GM18505 (cell line): ENCODE measurements around the gene COLQ.
"Not testable (repeated sequence)": the region's sequence is repeated elsewhere in the genome, so short reads cannot be mapped to it uniquely, and the experiment has no call there.

Source experiments
- ATAC-seq: cut with Tn5 transposase; IDR thresholded peaks from one replicate; pipeline ENCODE4 v1.9.1; 2021; ENCODE audit not compliant: unreplicated experiment
- POLR2A ChIP-seq: IDR thresholded peaks from 4 replicates; pipeline ENCODE4 v1.6.1; 2011; ENCODE audit warnings: borderline replicate concordance; ENCODE audit not compliant: insufficient read depth, insufficient read length; ENCODE audit errors: extremely low read depth

Gene COLQ

DNA sequence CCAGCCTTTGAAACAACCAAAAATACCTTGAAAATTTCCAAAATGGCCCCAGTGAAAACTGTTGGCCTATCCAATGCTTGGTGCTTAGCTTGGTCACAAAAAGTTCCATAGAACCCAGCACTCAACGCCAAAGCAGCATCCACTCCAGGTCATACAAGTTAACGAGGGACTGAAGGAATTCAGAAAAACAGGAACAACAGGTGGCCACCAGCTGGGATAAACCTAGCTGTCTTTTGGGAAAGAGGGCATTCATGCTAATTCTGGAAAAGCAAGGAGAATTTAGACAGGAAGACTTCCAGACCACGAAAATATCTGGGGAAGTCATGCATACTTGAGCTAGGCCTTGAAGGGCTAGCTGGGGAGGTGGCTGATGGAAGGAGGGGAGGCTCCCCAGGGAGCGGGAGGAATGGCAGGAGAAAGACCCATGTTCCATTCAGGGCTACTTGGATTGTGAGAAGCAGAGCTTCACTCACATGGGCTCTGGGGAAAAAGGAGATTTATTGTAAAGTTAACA is 28.6 kb downstream of the COLQ start:
- ATAC-seq, result no peak
- TF ChIP-seq POLR2A, result no peak

DNA sequence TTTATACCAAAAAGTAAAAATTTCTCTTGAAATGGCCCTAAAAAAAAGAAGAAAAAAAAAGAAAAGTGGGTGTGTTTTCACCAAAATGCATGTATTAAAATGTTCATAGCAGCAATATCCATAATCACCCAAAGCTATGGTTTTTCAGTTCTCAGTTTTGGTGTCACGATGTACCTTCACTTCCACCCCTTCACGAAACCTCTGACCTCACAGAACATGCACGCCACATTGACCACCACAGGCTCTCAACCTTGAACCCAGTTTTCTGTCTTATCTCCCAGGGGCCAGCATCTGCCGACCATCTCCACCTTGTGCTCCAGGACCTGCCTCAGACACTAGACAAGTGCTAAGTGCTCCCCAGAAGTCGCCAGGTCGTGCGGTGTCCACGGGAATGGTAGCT is 30.4 kb downstream of the COLQ start:
- no peak for ATAC-seq
- TF ChIP-seq POLR2A, result no peak

DNA sequence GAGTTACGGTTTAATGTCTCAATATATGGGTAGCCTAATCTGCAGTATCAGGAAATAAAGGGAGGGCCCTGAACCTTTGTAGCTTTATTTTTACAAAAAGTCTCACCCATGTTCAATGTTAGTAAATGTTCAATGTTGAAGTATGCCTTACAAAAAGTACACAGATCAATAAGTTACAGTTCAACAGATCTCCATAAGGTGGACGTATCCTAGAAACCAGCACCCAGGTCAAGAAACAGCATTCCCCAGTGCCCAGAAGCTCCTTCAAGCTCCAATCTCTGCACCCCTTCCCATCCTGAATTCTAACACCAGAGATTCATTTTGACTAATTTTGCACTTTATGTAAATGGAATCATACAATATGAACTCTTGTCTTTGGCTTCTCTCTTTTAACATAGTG is 31.3 kb downstream of the COLQ start:
- ATAC-seq, result no peak
- TF ChIP-seq POLR2A, result no peak

DNA sequence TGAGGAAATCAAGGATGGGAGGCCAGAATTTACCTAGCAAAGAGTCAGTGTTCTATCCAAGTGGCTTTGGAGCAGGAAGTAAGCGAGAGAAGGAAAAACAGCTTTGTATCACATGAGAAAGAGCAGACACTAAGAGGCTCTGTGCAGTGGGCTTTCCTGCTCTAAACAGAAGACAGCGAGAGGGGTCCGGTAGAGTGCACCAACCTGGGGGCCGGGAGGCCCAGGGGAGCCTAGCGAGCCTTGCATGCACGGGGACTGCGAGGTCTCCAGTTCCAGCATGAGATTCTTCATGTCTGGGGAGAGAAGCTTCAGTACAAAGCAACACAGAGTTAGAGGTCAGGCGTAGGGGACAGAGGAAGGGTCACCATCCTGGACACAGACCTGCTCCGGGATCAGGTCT is 33.5 kb downstream of the COLQ start:
- no peak for ATAC-seq
- TF ChIP-seq POLR2A, result no peak

- no peak for ATAC-seq
- TF ChIP-seq POLR2A, result no peak
These were observed 34.5 kb downstream of the COLQ start for GRCh38 chr3:15486979-15487378.

DNA sequence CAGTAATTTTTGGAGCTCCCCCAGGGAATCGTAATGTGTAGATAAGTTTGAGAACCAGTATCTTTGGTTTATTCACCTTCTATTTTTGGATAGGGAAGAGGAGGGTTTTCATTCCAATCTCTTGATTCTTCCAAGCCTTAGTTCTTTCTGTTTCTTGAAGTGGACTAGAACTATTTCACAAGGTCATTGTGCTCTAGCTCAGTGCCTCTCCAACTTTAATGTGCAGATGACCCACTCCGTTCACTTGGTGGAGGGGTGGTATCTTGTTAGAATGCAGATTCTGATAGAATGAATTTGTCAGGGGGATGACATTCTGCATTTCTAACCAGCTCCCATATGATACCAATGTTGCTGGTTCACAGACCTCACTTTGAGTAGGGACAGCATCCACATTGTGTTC is 35.5 kb downstream of the COLQ start:
- ATAC-seq, result no peak
- TF ChIP-seq POLR2A, result no peak

- ATAC-seq, result not testable (repeated sequence)
These were observed 37.0 kb downstream of the COLQ start for GRCh38 chr3:15484551-15484950.

DNA sequence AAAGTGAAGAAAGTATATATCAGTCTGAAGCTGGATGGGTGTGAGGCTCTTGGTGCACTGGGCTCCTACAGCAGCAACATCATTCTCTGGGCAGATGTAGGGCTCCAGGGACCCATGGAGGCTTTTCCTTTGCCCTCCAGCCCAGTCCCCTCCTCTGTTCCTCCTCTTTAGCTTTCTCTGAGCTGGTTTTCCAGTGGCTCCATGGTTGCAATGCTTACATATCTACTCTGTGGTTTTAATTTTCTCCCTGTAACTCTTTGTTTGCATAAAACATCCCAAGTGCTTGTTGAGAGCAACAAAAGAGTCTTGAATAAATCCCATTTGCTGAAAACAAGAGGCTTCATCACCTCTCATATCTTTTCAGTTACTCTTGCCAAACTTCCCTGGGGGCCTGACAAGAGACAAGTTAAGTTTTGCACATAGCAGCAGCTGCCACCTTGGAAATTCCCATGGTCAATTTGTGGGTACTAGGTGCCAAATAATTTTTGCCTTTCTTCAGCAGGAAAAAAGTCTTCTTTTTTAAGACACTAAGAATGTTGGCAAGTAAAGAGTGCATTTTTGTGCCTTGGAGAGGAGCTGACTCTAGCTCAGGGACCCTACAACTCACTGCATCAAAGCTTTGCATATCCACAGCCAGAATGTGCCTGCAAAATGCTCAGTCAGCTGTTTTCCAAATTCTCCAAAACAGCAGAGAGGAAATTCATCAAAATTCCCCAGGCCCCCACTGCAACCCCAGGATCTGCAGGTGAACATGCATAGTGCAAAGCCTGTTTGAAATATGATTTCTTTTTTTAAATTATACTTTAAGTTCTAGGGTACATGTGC is 41.9 kb downstream of the COLQ start:
- ATAC-seq, result no peak
- TF ChIP-seq POLR2A, result no peak

DNA sequence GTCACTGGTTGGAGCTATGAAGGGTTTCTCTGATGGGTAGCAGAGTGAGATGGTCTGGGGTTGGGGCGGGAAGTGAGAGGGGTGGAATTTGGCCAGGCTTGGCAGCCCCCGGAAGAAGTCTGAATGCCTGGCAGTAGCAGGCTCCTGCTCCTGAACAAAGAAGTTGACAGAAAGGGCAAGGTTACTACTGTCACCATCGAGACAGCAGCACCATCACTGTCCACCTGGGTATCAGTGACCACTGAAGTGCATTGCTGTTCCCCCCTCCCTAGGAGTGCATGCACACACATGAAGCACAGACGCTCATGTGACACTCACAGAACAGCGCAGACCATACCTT is 42.9 kb downstream of the COLQ start:
- no peak for ATAC-seq
- TF ChIP-seq POLR2A, result no peak

DNA sequence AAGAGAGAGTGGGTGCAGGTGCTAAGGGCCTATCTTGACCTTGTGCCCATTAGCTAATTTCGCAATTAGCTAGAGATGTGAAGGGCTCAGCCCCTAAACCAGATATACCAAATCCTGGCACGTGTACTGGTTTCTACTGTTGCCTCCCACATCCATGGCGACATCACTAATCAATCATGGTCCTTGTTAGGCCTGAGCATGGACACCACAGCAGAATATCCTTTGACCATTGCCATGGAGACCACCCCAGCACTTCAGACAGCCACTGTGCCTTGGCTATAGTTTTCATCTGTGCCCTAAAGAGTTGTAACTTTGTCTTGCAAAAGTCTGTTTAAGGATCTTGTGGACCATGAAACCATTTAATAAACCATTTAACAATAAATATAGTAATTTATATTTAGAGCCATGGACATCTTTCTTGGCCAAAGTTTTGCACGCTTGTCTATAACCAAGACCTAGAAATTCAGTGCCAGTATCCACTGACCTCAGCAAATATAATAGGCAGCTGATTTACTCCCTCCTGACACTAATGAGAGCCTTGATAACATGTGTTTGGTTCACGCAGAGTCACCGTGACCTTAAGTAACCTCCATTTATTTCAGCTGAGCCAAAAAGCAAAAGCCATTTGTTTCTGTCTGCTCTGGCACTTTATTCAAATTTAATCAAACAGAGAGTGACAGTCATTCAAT is 43.4 kb downstream of the COLQ start:
- ATAC-seq, result no peak

DNA sequence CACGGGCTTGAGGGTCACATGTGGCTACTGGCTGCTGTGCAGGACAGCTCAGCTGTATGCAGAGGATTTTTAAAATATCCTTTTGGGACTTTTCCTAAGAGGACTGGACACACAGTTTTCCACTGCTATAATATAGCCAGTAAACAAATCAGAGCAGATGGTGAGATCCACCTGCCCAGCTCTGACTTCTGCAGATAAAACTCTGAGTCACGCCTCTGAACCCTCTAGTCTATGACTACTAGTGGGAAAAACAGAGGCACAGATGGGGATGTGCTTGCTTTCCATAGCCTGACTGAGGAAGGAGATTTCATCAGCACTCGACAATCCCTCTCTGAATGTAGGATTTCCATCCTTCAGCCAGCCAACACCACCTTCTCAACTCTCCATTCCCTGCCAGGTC is 45.1 kb downstream of the COLQ start:
- no peak for ATAC-seq
- no peak for TF ChIP-seq POLR2A

More for the DNA sequence above, 43.4 kb downstream of the COLQ start:
- no peak for TF ChIP-seq POLR2A

- no peak for ATAC-seq
These were observed 46.3 kb downstream of the COLQ start for GRCh38 chr3:15475161-15475560.

GRCh38 chr3:15471861-15472260 is 49.6 kb downstream of the COLQ start:
- no peak for ATAC-seq
- TF ChIP-seq POLR2A, result no peak

More at GRCh38 chr3:15475161-15475560, 46.3 kb downstream of the COLQ start:
- TF ChIP-seq POLR2A, result no peak

DNA sequence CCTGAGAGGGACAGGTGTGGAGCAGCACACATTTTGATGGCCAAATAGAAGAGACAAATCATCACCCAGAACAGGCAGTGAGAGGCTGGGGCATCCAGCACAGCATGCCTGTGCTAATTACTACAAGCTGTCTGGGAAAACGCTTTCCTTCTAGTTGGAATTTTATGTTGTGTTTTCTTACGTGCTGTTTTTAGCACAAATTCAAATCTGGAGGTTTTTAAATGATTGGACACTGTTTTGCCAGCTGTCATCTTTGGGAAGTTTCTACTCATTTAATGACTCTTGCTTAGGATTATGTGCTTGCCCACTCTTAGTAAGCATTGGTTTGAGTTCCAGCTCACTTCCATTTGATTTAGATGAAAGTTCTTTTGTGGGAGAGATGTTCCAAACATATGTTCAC is 50.7 kb downstream of the COLQ start:
- ATAC-seq, result no peak
- no peak for TF ChIP-seq POLR2A
